Sigmoid colon (tissue), 4 donors: ENCODE measurements around the gene RANBP3L.

Source experiments
- EP300 ChIP-seq, 4 donors: sonication (generic); formaldehyde crosslinking; IDR thresholded peaks; one replicate each; pipeline ENCODE4 v1.6.1; 2017; ENCODE audit warnings: antibody characterized with exemption in 4 of 4
- POLR2A ChIP-seq, 2 donors: fragments of 450-650 bp; IDR thresholded peaks; one replicate each; pipeline ENCODE4 v1.6.1; 2016; ENCODE audit warnings: antibody characterized with exemption in 2 of 2, mild to moderate bottlenecking in 2 of 2, moderate library complexity in 2 of 2
- TF ChIP-seq, protein P1 (sequence below), 4 experiments: fragments of 450-650 bp in 3 of 4; fragments of 200-600 bp in 1 of 4; IDR thresholded peaks; one replicate each; pipeline ENCODE4 v1.5.1; 2016 to 2019; ENCODE audit warnings: antibody characterized with exemption in 4 of 4, mild to moderate bottlenecking in 3 of 4, moderate library complexity in 2 of 4

- TF ChIP-seq, protein P1, sequence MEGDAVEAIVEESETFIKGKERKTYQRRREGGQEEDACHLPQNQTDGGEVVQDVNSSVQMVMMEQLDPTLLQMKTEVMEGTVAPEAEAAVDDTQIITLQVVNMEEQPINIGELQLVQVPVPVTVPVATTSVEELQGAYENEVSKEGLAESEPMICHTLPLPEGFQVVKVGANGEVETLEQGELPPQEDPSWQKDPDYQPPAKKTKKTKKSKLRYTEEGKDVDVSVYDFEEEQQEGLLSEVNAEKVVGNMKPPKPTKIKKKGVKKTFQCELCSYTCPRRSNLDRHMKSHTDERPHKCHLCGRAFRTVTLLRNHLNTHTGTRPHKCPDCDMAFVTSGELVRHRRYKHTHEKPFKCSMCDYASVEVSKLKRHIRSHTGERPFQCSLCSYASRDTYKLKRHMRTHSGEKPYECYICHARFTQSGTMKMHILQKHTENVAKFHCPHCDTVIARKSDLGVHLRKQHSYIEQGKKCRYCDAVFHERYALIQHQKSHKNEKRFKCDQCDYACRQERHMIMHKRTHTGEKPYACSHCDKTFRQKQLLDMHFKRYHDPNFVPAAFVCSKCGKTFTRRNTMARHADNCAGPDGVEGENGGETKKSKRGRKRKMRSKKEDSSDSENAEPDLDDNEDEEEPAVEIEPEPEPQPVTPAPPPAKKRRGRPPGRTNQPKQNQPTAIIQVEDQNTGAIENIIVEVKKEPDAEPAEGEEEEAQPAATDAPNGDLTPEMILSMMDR (IDR thresholded peaks at IDR 0.05): no peak
- no peak for TF ChIP-seq POLR2A (IDR thresholded peaks at IDR 0.05)
- TF ChIP-seq EP300 (IDR thresholded peaks at IDR 0.05): no peak
These were observed 40.5 kb downstream of the RANBP3L start for GRCh38 chr5:36261186-36261585.
